ENCODE data around the gene EDARADD. TPM values are rescaled to one million over a fixed set of nuclear protein-coding genes. Genes with fewer than 3 reads are reported as not detected.

EDARADD gene
- total RNA-seq, 2 donors from 2014 or later: 0.95 to 4.0 TPM

GRCh38 chr1:236516929-236517704 is 123.0 kb downstream of the EDARADD start:
- Mint-ChIP-seq H3K4me3 (peak overlapping the region; percentile 78), H3K27ac (peak overlapping the region; percentile 89), H3K36me3 (ENCODE audit: low read depth) (no peaks in the 10 kb centered on the region), H3K4me1 (peaks cover 31% of the 10 kb centered on the region), H3K27me3 (no peaks in the 10 kb centered on the region), H3K9me3 (no peaks in the 10 kb centered on the region)
- peak; percentile 84 for ATAC-seq (replicated peaks)

DNA sequence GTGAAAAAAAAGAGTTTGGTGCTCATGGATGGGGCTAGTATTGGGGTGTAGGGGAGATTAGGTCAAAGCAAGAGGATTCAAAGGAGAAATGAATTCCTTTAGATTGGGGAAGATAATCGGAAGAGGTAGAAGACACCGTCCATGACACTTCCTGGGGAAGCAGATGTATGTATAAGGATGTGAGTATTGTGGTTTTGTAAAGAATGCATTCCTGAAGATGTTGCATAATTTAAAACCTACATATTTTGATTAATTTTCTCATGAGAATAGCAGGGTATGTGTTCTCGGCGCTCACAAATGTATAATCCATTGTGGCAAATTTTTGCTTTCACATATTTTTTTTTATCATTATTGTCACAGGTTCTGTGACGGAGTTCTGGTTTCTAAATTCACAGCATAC is 124.2 kb downstream of the EDARADD start:
- no peaks in the 10 kb centered on the region for H3K9me3 Mint-ChIP-seq

GRCh38 chr1:236520445-236521005 is 126.4 kb downstream of the EDARADD start:
- no peak overlapping the region for H3K4me3 Mint-ChIP-seq
- H3K9me3 Mint-ChIP-seq: no peaks in the 10 kb centered on the region
- H3K27ac Mint-ChIP-seq: peak overlapping the region; percentile 5
- peaks cover 32% of the 10 kb centered on the region for H3K4me1 Mint-ChIP-seq
- H3K36me3 Mint-ChIP-seq (ENCODE audit: low read depth): peaks cover 25% of the 10 kb centered on the region
- ATAC-seq (replicated peaks): no peak
- no peaks in the 10 kb centered on the region for H3K27me3 Mint-ChIP-seq

More for the DNA sequence above, 124.2 kb downstream of the EDARADD start:
- peaks cover 4% of the 10 kb centered on the region for H3K36me3 Mint-ChIP-seq (ENCODE audit: low read depth)
- peaks cover 36% of the 10 kb centered on the region for H3K4me1 Mint-ChIP-seq
- H3K27me3 Mint-ChIP-seq: no peaks in the 10 kb centered on the region
- peak overlapping the region; percentile 78 for H3K4me3 Mint-ChIP-seq
- ATAC-seq (replicated peaks): no peak
- H3K27ac Mint-ChIP-seq: peak overlapping the region; percentile 7

GRCh38 chr1:236522937-236523703 is 129.0 kb downstream of the EDARADD start:
- Mint-ChIP-seq H3K4me1 (peaks cover 30% of the 10 kb centered on the region), H3K9me3 (no peaks in the 10 kb centered on the region), H3K27ac (peak overlapping the region; percentile 99), H3K36me3 (ENCODE audit: low read depth) (peaks cover 51% of the 10 kb centered on the region), H3K27me3 (no peaks in the 10 kb centered on the region), H3K4me3 (peak overlapping the region; percentile 94)
- no peak for ATAC-seq (replicated peaks)

- Mint-ChIP-seq H3K27ac (peak within 1 kb of the TSS; percentile 99), H3K9me3 (no peaks in the 10 kb centered on the region), H3K36me3 (ENCODE audit: low read depth) (peaks cover 57% of the 10 kb centered on the region), H3K4me1 (peaks cover 29% of the 10 kb centered on the region), H3K4me3 (peak within 1 kb of the TSS; percentile 94), H3K27me3 (no peaks in the 10 kb centered on the region)
- ATAC-seq (replicated peaks): peak; percentile 81
Observed at GRCh38 chr1:236523704-236524141, 129.6 kb downstream of the EDARADD start, which contains the start of gene LGALS8. TSS of gene LGALS8 (plus strand) at chr1:236523982. CDS start at chr1:236526071, 2,089 bp downstream.

- Mint-ChIP-seq H3K4me1 (peaks cover 32% of the 10 kb centered on the region), H3K27me3 (no peaks in the 10 kb centered on the region), H3K4me3 (peak overlapping the region; percentile 94), H3K9me3 (no peaks in the 10 kb centered on the region), H3K36me3 (ENCODE audit: low read depth) (peaks cover 63% of the 10 kb centered on the region), H3K27ac (peak overlapping the region; percentile 99)
- ATAC-seq (replicated peaks): peak; percentile 91
Observed at GRCh38 chr1:236524142-236524894, 130.2 kb downstream of the EDARADD start.

- Mint-ChIP-seq H3K4me1 (peaks cover 28% of the 10 kb centered on the region), H3K36me3 (ENCODE audit: low read depth) (peaks cover 68% of the 10 kb centered on the region), H3K27me3 (no peaks in the 10 kb centered on the region), H3K4me3 (peak overlapping the region; percentile 94), H3K9me3 (no peaks in the 10 kb centered on the region), H3K27ac (peak overlapping the region; percentile 99)
- ATAC-seq (replicated peaks): no peak
Observed at GRCh38 chr1:236524895-236525184, 130.8 kb downstream of the EDARADD start.

DNA sequence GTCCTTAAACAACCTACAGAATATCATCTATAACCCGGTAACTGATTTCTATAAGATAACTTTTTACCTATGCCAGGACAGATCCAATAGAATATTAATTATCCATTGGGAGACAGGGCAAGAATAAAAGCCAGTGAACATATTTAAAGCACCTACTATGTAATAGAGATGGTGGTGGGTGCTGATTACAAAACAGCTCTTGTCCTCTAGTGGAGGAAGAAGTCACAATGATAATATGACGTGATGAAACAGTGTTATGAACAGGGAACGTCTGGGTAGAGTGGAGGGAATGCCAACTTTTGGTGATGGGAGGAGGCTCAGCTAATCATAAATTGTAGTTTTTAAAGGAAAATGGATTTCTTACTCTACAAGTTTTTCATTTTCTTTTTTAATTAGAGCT is 132.0 kb downstream of the EDARADD start:
- ATAC-seq (replicated peaks): no peak
- H3K27ac Mint-ChIP-seq: peak overlapping the region; percentile 56
- H3K36me3 Mint-ChIP-seq (ENCODE audit: low read depth): peaks cover 80% of the 10 kb centered on the region
- H3K9me3 Mint-ChIP-seq: no peaks in the 10 kb centered on the region
- no peaks in the 10 kb centered on the region for H3K27me3 Mint-ChIP-seq
- H3K4me1 Mint-ChIP-seq: peaks cover 32% of the 10 kb centered on the region
- peak overlapping the region; percentile 56 for H3K4me3 Mint-ChIP-seq

- ATAC-seq (replicated peaks): no peak
- Mint-ChIP-seq H3K27me3 (no peaks in the 10 kb centered on the region), H3K27ac (peak overlapping the region; percentile 5), H3K4me1 (peaks cover 57% of the 10 kb centered on the region), H3K4me3 (peak overlapping the region; percentile 58), H3K36me3 (ENCODE audit: low read depth) (peaks cover 96% of the 10 kb centered on the region), H3K9me3 (no peaks in the 10 kb centered on the region)
Observed at GRCh38 chr1:236530286-236530685, 136.2 kb downstream of the EDARADD start.

DNA sequence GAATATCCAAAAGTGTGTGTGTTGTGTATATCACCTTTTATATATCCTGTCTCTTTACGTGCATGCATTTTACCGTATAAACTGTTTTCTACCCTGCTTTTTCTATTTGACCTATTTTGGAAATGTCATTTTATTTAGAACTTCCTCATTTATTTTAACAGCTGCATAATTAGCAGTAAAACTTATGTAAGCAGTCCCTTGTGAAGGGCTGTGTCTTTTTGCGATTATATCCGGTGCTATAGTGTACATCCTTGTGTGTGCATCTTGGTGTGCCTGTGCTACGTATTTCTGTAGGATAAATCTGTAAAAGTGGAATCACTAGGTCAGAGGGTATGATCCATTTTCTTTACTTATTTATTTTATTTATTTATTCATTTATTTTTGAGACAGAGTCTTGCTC is 136.9 kb downstream of the EDARADD start:
- Mint-ChIP-seq H3K27ac (no peak overlapping the region), H3K4me1 (peaks cover 60% of the 10 kb centered on the region), H3K4me3 (peak overlapping the region; percentile 58), H3K36me3 (ENCODE audit: low read depth) (peaks cover 96% of the 10 kb centered on the region), H3K9me3 (no peaks in the 10 kb centered on the region), H3K27me3 (no peaks in the 10 kb centered on the region)
- ATAC-seq (replicated peaks): no peak

- peaks cover 96% of the 10 kb centered on the region for H3K36me3 Mint-ChIP-seq (ENCODE audit: low read depth)
Observed at GRCh38 chr1:236532850-236533249, 138.8 kb downstream of the EDARADD start.

GRCh38 chr1:236534151-236534651 is 140.1 kb downstream of the EDARADD start:
- Mint-ChIP-seq H3K9me3 (no peaks in the 10 kb centered on the region), H3K27me3 (no peaks in the 10 kb centered on the region), H3K36me3 (ENCODE audit: low read depth) (peaks cover 96% of the 10 kb centered on the region), H3K4me3 (peak overlapping the region; percentile 58), H3K27ac (peak overlapping the region; percentile 94), H3K4me1 (peaks cover 46% of the 10 kb centered on the region)
- ATAC-seq (replicated peaks): peak; percentile 81

More at GRCh38 chr1:236532850-236533249, 138.8 kb downstream of the EDARADD start:
- H3K4me1 Mint-ChIP-seq: peaks cover 50% of the 10 kb centered on the region
- H3K4me3 Mint-ChIP-seq: peak overlapping the region; percentile 58
- H3K9me3 Mint-ChIP-seq: no peaks in the 10 kb centered on the region
- H3K27ac Mint-ChIP-seq: peak overlapping the region; percentile 94
- ATAC-seq (replicated peaks): no peak
- no peaks in the 10 kb centered on the region for H3K27me3 Mint-ChIP-seq

Measured in activated T-helper 17 cell treated with anti-CD3 and anti-CD28 coated beads, Interleukin-2, amount 50 U/mL, for 72 hours (primary cell).